Calu3 (cell line): ENCODE data around the gene LCP2. TPM values are rescaled to one million over a fixed set of nuclear protein-coding genes. Genes with fewer than 3 reads are reported as not detected.

ENCODE experiments used
- BruUV-seq: library from RNA; stranded (reverse); fragments of 400-500 nt; replicated peaks from 2 replicates; lab custom pipeline; 2021; lab: Mats Ljungman, UMichigan
- CTCF ChIA-PET: fragments of 300-600 bp; sonication (Branson Sonifier 250); formaldehyde crosslinking; loops from one replicate; lab custom pipeline; 2022; ENCODE audit warnings: antibody characterized with exemption; lab: Charles Lee
- DNase-seq: peaks from one replicate; pipeline ENCODE4 v3.0.0; 2022
- H3K27ac Mint-ChIP-seq: one replicate; pipeline ENCODE4 v1.8.0; 2022; ENCODE audit warnings: mixed read lengths; ENCODE audit not compliant: unreplicated experiment
- H3K27me3 Mint-ChIP-seq: one replicate; pipeline ENCODE4 v1.8.0; 2022; ENCODE audit warnings: mixed read lengths; ENCODE audit not compliant: unreplicated experiment
- H3K36me3 Mint-ChIP-seq: one replicate; pipeline ENCODE4 v1.8.0; 2022; ENCODE audit warnings: mild to moderate bottlenecking, moderate library complexity, mixed read lengths; ENCODE audit not compliant: insufficient read depth, unreplicated experiment
- H3K4me1 Mint-ChIP-seq: one replicate; pipeline ENCODE4 v1.8.0; 2022; ENCODE audit warnings: mild to moderate bottlenecking, low read depth, mixed read lengths; ENCODE audit not compliant: unreplicated experiment
- H3K4me3 Mint-ChIP-seq: one replicate; pipeline ENCODE4 v1.8.0; 2022; ENCODE audit warnings: mild to moderate bottlenecking, low read depth, moderate library complexity, mixed read lengths; ENCODE audit not compliant: unreplicated experiment
- H3K9me3 Mint-ChIP-seq: one replicate; pipeline ENCODE4 v1.8.0; 2022; ENCODE audit warnings: low read depth, mixed read lengths; ENCODE audit not compliant: unreplicated experiment
- CTCF ChIP-seq: fragments of 200-600 bp; IDR thresholded peaks from one replicate; pipeline ENCODE4 v1.8.0; 2022; ENCODE audit warnings: antibody characterized with exemption; ENCODE audit not compliant: unreplicated experiment
- intact Hi-C: fragments of 100-400 bp; cut with micrococcal nuclease; formaldehyde crosslinking; loops from one replicate; pipeline ENCODE4 v1.10.0; 2022; ENCODE audit not compliant: unreplicated experiment
- total RNA-seq: library from RNA; stranded (reverse); gene quantifications from 2 replicates; pipeline ENCODE4 v1.2.3, GENCODE V29; 2022

The LCP2 gene
- total RNA-seq, 1 experiment from 2014 or later = not detected

GRCh38 chr5:170228762-170229435, 68.7 kb downstream of the LCP2 start:
- Mint-ChIP-seq H3K36me3 (no peaks in the 10 kb centered on the region), H3K4me1 (no peaks in the 10 kb centered on the region), H3K4me3 (no peak overlapping the region), H3K27ac (no peak overlapping the region), H3K27me3 (peaks cover 17% of the 10 kb centered on the region), H3K9me3 (no peaks in the 10 kb centered on the region)
- no peak for DNase-seq
- CTCF ChIA-PET = no interaction called here
- intact Hi-C loops = loop anchor here (5.0 kb wide), 2 partner anchors 38 to 393 kb away; no protein-coding TSS in a partner anchor
- no peak for TF ChIP-seq CTCF
- no TSS peak for BruUV-seq

- H3K4me1 Mint-ChIP-seq = no peaks in the 10 kb centered on the region
- CTCF ChIA-PET = interaction anchor here (0.6 to 3.7 kb wide), 8 partner anchors 25 to 407 kb away, joined by 3 to 26 read pairs (median 5); no protein-coding TSS in a partner anchor
- H3K36me3 Mint-ChIP-seq = no peaks in the 10 kb centered on the region
- DNase-seq = no peak
- intact Hi-C loops = loop anchor here (1.0 to 5.0 kb wide), 4 partner anchors 41 to 396 kb away; no protein-coding TSS in a partner anchor
- H3K4me3 Mint-ChIP-seq = no peak overlapping the region
- H3K9me3 Mint-ChIP-seq = no peaks in the 10 kb centered on the region
- H3K27ac Mint-ChIP-seq = no peak overlapping the region
- no TSS peak for BruUV-seq
- peaks cover 17% of the 10 kb centered on the region for H3K27me3 Mint-ChIP-seq
- TF ChIP-seq CTCF = no peak
Measured at GRCh38 chr5:170226661-170227060, 70.9 kb downstream of the LCP2 start.

- Mint-ChIP-seq H3K4me3 (no peak overlapping the region), H3K9me3 (no peaks in the 10 kb centered on the region), H3K36me3 (no peaks in the 10 kb centered on the region), H3K27ac (no peak overlapping the region), H3K4me1 (no peaks in the 10 kb centered on the region), H3K27me3 (peaks cover 17% of the 10 kb centered on the region)
- DNase-seq = no peak
- CTCF ChIA-PET = interaction anchor here (0.6 to 3.7 kb wide), 10 partner anchors 10 to 407 kb away, joined by 3 to 26 read pairs (median 4); no protein-coding TSS in a partner anchor
- BruUV-seq = no TSS peak
- TF ChIP-seq CTCF = no peak
- intact Hi-C loops = loop anchor here (1.0 to 5.0 kb wide), 4 partner anchors 41 to 396 kb away; no protein-coding TSS in a partner anchor
Measured at GRCh38 chr5:170226129-170226615, 71.4 kb downstream of the LCP2 start.

GRCh38 chr5:170225326-170226128, 72.0 kb downstream of the LCP2 start:
- Mint-ChIP-seq H3K27me3 (peaks cover 17% of the 10 kb centered on the region), H3K27ac (no peak overlapping the region), H3K4me1 (no peaks in the 10 kb centered on the region), H3K36me3 (no peaks in the 10 kb centered on the region), H3K9me3 (no peaks in the 10 kb centered on the region), H3K4me3 (no peak overlapping the region)
- peak; percentile 83 for DNase-seq
- intact Hi-C loops = loop anchor here (1.0 to 5.0 kb wide), 4 partner anchors 42 to 397 kb away; no protein-coding TSS in a partner anchor
- CTCF ChIA-PET = interaction anchor here (0.9 to 3.7 kb wide), 9 partner anchors 9 to 408 kb away, joined by 3 to 26 read pairs (median 5); no protein-coding TSS in a partner anchor
- BruUV-seq = no TSS peak
- TF ChIP-seq CTCF = peak; percentile 86
